22Rv1 (cell line): ENCODE measurements around the gene DOCK11.

Source experiments
- CTCF ChIP-seq: fragments of 450-650 bp; IDR thresholded peaks from 2 replicates; pipeline ENCODE4 v1.5.1; 2017; ENCODE audit warnings: mild to moderate bottlenecking
- ZFX ChIP-seq: fragments of 450-650 bp; IDR thresholded peaks from 2 replicates; pipeline ENCODE4 v1.6.1; 2017; ENCODE audit warnings: antibody characterized with exemption, borderline replicate concordance

- no peak for TF ChIP-seq CTCF
- TF ChIP-seq ZFX: no peak
These were observed 1.7 kb downstream of the DOCK11 start for GRCh38 chrX:118497180-118497818.
